Neural cell (in vitro differentiated cells): ENCODE results near the gene SPDYC.

Experiments
- EP300 ChIP-seq: fragments of 450-650 bp; conservative IDR thresholded peaks from 2 replicates; pipeline ENCODE4 v1.6.1; 2014; ENCODE audit warnings: antibody characterized with exemption, mild to moderate bottlenecking, moderate library complexity; ENCODE audit not compliant: poor library complexity, severe bottlenecking
- EZH2 ChIP-seq: fragments of 200-600, 300-800 bp; shearing (Covaris generic), sonication (generic); IDR thresholded peaks from 2 replicates; pipeline ENCODE4 v1.6.1; 2014; ENCODE audit warnings: antibody characterized with exemption, low read length, borderline replicate concordance, mild to moderate bottlenecking; ENCODE audit not compliant: insufficient read depth, poor library complexity, severe bottlenecking
- MXI1 ChIP-seq: fragments of 450-650 bp; conservative IDR thresholded peaks from 2 replicates; pipeline ENCODE4 v1.6.1; 2014; ENCODE audit warnings: antibody characterized with exemption, mild to moderate bottlenecking; ENCODE audit not compliant: poor library complexity, severe bottlenecking
- POLR2AphosphoS5 ChIP-seq: IDR thresholded peaks from 2 replicates; pipeline ENCODE4 v1.6.1; 2012
- TAF1 ChIP-seq: IDR thresholded peaks from 2 replicates; pipeline ENCODE4 v1.6.1; 2012; ENCODE audit warnings: low read depth
- TF ChIP-seq, protein P1 (sequence below): fragments of 450-650 bp; IDR thresholded peaks from 2 replicates; pipeline ENCODE4 v1.5.1; 2014; ENCODE audit warnings: antibody characterized with exemption, mild to moderate bottlenecking, moderate library complexity; ENCODE audit not compliant: poor library complexity, severe bottlenecking

DNA sequence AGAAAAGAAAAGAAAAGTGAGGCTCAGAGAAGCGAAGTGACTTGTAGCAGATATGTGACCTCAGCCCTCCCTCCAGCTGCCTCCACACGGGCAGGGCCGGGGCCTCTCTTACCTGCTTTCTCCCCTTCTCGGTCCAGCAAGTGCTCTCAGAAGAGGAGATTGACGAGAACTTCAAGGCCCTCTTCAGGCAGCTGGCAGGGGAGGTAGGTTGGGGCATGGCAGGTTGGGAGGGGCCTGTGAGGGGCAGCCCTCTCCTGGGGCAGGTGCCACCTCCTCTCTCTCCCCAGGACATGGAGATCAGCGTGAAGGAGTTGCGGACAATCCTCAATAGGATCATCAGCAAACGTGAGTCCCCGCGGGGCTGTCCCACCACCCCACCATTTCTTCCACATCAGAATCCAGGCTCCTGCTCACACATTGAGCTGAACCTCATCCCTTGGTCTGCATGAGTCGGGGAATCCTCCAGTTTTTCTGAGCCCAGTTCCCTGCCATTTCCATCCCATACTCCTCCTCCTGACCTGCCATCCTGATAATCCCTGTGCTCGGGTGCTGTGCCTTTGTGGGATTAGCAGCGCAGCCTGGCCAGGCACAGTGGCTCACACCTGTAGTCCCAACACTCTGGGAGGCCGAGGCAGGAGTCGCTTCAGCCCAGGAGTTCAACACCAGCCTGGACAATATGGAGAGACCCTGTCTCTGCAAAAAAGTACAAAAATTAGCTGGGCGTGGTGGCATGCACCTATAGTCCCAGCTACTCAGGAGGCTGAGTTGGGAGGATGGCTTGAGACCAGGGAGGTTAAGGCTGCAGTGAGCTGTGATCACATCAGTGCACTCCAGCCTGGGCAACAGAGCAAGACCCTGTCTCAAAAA is 38.1 kb downstream of the SPDYC start:
- TF ChIP-seq, protein P1, sequence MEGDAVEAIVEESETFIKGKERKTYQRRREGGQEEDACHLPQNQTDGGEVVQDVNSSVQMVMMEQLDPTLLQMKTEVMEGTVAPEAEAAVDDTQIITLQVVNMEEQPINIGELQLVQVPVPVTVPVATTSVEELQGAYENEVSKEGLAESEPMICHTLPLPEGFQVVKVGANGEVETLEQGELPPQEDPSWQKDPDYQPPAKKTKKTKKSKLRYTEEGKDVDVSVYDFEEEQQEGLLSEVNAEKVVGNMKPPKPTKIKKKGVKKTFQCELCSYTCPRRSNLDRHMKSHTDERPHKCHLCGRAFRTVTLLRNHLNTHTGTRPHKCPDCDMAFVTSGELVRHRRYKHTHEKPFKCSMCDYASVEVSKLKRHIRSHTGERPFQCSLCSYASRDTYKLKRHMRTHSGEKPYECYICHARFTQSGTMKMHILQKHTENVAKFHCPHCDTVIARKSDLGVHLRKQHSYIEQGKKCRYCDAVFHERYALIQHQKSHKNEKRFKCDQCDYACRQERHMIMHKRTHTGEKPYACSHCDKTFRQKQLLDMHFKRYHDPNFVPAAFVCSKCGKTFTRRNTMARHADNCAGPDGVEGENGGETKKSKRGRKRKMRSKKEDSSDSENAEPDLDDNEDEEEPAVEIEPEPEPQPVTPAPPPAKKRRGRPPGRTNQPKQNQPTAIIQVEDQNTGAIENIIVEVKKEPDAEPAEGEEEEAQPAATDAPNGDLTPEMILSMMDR, result no peak
- TF ChIP-seq EP300 (no peak), EZH2 (no peak), MXI1 (no peak), TAF1 (no peak), POLR2AphosphoS5 (no peak)
